GM21526 (cell line): ENCODE results near the gene NUDT15.

Source experiments
- ATAC-seq: cut with Tn5 transposase; IDR thresholded peaks from one replicate; pipeline ENCODE4 v1.9.1; 2021; ENCODE audit warnings: moderate library complexity; ENCODE audit not compliant: unreplicated experiment, low FRiP score

The NUDT15 gene

GRCh38 chr13:48096670-48097069, 59.1 kb downstream of the NUDT15 start:
- no peak for ATAC-seq
